ENCODE measurements around the gene NASP. TPM values are rescaled to one million over a fixed set of nuclear protein-coding genes. Genes with fewer than 3 reads are reported as not detected.
"Not testable (repeated sequence)": the region's sequence is repeated elsewhere in the genome, so short reads cannot be mapped to it uniquely, and the experiment has no call there.

NASP gene
- polyA plus RNA-seq, 4 donors: 238 to 442 (median 326) TPM

DNA sequence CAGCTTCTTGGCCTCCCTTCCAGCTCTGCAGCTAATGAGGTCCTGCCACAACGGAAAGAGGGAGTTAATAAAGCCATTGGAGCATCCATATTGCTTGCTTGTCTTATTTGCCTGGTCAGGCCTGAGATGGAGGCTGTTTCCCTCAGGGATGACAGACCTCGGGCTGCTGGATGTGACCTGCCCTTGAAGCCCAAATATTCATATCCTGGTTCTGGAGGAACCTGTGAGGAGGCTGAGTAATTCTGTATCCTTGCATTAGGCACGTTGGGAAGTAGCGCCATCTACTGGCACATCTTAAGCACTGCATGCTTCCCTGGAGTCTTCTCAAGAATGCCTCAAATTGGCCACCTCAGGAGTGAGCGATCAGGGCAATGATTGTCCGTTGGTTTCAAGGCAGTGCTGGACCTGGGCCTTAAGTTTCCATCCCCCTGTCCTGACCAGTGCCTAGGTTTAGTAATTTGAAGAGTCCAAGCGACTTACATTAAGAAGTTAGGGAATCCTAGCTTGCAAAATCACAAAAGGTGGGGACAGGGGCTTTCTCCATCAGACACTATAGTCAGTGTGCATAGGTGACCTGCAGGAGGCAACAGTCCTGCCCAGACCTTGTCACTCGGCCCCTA is 13.8 kb upstream of the NASP start:
- DNase-seq (ENCODE audit: low read depth in 4 of 4, low spot score in 2 of 4): peak in 2 of 4 donors; percentile 52 to 56

DNA sequence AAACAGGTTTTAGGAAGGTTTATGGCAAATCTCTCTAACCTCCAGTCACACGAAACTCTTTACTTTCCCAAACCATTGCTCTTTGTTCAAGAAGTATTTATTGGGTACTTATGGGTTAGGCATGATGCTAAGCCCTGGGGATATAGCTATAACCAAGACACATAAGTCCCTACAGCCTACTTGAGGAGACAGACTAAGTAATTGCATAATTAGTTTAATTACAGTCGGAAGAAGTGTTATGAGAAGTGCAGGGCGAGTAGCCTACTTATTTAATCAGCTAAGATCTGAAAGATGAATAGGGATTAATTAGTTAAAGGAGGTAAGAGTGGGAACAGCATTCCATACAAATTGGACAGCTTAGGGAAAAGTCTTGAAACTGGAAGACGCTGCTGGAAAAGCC is 13.2 kb upstream of the NASP start:
- DNase-seq (ENCODE audit: low read depth in 4 of 4, low spot score in 2 of 4): no peak

- no peak for DNase-seq (ENCODE audit: low read depth in 4 of 4, low spot score in 2 of 4)
Measured at GRCh38 chr1:45573231-45573804, 10.5 kb upstream of the NASP start.

DNA sequence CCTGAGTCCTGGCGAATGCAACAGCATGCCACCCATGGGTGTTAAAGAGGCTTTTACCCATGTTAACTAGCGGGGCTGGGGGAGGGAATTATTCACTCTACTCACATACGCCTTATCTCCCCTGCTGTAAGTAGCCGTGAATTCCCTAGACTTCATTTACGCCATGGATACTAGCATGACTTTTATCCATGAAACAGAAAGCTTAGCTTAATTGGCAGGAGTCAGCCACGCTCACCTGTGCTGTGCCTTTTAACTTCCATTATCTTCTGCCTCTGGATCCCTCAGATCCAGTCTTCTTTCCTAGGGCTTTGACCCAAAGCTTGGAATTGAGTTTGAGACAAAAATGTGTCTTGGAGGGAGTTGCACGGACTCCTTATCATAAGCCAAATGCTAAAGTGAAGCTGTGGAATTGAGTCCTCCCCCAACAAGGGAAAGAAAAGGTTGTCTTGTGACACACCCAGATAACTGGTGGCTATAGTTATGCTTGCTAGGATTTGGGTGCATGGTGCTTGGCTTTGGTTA is 9.7 kb upstream of the NASP start:
- no peak for DNase-seq (ENCODE audit: low read depth in 4 of 4, low spot score in 2 of 4)

- DNase-seq (ENCODE audit: low read depth in 4 of 4, low spot score in 2 of 4): peak in 3 of 4 donors; percentile 89 to 97 (median 94)
Measured at GRCh38 chr1:45583264-45583665, 576 bp upstream of the NASP start.

DNA sequence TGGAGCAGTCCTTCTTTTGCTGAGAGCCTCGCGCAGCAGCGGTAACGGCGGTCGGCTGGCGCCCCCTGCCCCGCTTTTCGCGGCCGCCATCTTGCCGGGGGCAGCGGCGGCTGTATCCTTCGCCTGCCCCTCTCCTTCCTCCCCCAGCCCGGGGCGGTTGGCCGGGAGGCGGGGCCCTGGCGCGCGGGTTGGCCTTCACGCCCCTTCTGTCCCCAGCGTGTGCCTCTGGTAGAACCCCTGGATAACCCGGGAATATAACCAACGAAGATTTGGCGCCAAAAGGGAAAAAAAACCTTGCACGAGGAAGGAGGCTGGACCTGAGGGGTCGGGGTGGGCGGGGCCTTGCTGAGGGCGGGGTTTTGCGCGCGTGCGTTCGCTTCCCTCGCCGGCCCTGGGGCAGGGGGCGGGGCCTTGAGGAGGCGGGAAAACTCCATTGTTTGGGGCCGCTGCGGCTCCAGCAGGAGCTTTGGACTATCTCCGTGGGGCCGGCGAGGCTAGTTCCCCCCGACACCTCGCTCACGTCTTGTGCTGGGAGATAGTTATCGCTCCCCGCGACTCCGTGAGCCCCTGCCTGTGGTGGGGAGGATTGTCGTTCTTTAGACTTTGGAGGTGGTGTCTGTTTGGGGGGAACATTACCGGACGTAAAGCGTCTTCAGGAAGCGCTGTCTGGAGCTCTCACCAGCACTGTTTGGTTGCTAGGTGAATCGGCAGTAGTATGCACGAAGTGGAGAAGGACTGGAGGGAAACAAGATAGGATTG is 689 bp downstream of the NASP start:
- DNase-seq (ENCODE audit: low read depth in 4 of 4, low spot score in 2 of 4): peak; percentile 75 to 89 (median 86)

DNA sequence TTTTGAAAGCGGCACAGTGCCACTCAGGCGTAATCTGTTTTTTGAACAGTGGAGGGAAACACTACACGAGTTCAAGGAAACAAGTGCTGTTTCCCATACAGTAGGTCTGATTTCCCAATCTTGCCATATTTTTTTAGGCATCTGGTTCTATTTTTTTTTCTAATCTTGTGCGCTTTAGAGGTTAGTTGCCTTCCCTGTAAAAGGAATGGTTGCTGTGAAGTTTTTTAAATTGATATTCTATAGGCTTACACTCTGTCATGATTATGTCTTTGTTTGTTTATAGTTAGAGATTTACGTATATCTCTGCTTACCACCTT is 1.2 kb downstream of the NASP start:
- no peak for DNase-seq (ENCODE audit: low read depth in 4 of 4, low spot score in 2 of 4)

- no peak for DNase-seq (ENCODE audit: low read depth in 4 of 4, low spot score in 2 of 4)
Measured at GRCh38 chr1:45585496-45586075, 1.7 kb downstream of the NASP start.

GRCh38 chr1:45586769-45587168 is 2.9 kb downstream of the NASP start:
- DNase-seq (ENCODE audit: low read depth in 4 of 4, low spot score in 2 of 4): no peak

- no peak for DNase-seq (ENCODE audit: low read depth in 4 of 4, low spot score in 2 of 4)
Measured at GRCh38 chr1:45589861-45590260, 6.0 kb downstream of the NASP start.

- DNase-seq (ENCODE audit: low read depth in 4 of 4, low spot score in 2 of 4): no peak
Measured at GRCh38 chr1:45594412-45594811, 10.6 kb downstream of the NASP start.

DNA sequence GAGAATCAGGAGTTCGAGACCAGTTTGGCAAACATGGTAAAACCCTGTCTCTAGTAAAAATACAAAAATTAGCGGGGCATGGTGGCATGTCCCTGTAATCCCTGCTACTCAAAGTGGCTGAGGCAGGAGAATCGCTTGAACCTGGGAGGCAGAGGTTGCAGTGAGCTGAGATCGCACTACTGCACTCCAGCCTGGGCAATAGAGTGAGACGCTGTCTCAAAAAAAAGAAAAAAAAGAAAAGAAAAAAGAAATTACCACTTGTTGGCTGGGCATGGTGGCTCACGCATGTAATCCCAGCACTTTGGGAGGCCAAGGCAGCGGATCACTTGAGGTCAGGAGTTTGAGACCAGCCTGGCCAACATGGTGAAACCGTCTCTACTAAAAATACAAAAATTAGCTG is 12.9 kb downstream of the NASP start:
- DNase-seq (ENCODE audit: low read depth in 4 of 4, low spot score in 2 of 4): not testable (repeated sequence)

GRCh38 chr1:45604239-45604638 is 20.4 kb downstream of the NASP start:
- no peak for DNase-seq (ENCODE audit: low read depth in 4 of 4, low spot score in 2 of 4)

- no peak for DNase-seq (ENCODE audit: low read depth in 4 of 4, low spot score in 2 of 4)
Measured at GRCh38 chr1:45607404-45608074, 23.7 kb downstream of the NASP start.

GRCh38 chr1:45608175-45609156 is 24.6 kb downstream of the NASP start:
- DNase-seq (ENCODE audit: low read depth in 4 of 4, low spot score in 2 of 4): no peak

DNA sequence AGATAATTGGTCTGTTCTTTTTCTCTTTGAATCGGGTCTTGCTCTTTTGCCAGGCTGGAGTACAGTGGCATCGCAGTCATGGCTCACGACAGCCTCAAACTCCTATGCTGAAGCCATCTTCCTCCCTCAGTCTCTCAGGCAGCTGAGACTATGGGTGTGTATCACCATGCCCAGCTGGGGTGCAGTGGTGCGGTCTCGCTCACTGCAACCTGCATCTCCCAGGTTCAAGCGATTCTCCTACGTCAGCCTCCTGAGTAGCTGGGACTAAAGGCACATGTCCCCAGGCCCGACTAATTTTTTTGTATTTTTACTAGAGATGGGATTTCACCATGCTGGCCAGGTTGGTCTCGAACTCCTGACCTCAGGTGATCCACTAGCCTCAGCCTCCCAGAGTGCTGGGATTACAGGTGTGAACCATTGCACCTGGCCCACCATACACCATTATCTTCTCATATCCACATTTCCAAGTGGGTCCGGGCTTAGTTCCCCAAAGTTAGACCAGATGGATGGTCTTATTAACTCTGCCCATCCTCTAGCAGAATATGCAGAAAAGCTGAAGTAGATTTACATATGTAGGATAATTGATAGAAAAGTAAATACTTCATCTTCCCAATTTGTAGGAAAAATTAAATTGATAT is 26.9 kb downstream of the NASP start:
- no peak for DNase-seq (ENCODE audit: low read depth in 4 of 4, low spot score in 2 of 4)

GRCh38 chr1:45612941-45613579 is 29.2 kb downstream of the NASP start:
- no peak for DNase-seq (ENCODE audit: low read depth in 4 of 4, low spot score in 2 of 4)

GRCh38 chr1:45615885-45616284 is 32.0 kb downstream of the NASP start:
- DNase-seq (ENCODE audit: low read depth in 4 of 4, low spot score in 2 of 4): no peak

GRCh38 chr1:45617618-45618017 is 33.8 kb downstream of the NASP start:
- no peak for DNase-seq (ENCODE audit: low read depth in 4 of 4, low spot score in 2 of 4)

Data from left renal cortex interstitium (tissue), 4 donors.